NCI-H2227 (cell line): ENCODE measurements around the gene BCAS3.

Experiments
- DNase-seq: peaks from one replicate; lab custom pipeline; 2025; ENCODE audit not compliant: unreplicated experiment; lab: John Stamatoyannopoulos, UW

Gene BCAS3

DNA sequence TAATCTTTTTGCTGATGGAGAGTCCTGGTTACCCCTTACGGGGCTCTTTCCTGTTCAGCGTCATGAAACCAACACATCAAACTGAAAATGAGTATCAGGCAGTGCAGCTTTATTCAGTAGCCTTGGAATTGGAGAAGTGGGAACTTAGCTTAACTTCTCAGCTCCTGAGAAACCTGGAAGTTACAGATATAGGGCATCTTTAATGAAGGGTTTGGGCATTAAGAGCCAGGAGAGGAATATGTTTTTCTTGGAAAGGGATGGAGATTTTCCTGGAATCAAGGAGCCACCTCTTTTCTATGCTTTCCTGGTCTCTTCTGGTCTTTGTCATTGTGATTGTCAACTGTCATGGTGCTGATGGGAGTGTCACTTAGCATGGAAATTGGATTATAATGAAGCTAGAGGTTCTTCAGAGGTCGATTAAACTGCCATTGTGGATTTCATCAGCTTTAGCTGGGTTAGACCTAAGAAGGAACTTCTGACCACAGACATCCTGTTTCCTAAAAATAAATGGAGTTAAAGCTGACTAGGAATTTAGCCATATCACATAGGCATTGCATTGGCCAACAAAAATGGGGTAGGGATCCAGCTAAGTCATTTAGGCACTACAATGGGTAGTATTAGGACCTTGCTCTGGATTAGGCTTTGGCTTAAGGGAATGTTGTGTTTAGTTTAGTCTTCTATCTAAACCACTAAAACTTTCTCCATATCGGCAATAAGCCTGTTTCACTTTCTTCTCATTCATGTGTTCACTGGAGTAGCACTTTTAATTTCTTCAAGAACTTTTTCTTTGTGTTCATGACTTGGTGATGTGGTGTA, 186.4 kb downstream of the BCAS3 start:
- no peak for DNase-seq

DNA sequence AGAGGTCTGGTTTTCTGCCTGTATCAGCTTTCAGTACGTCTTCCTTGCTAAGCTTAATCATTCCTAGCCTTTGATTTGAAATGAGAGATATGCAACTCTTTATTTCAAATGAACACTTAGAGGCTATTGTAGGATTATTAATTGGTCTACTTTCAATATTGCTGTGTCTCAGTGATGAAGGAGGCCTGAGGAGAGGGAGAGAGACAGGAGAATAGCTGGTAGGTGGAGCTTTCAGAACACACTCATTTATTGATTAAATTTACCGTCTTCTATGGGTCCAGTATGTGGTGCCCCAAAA, 187.0 kb downstream of the BCAS3 start:
- DNase-seq = no peak

DNA sequence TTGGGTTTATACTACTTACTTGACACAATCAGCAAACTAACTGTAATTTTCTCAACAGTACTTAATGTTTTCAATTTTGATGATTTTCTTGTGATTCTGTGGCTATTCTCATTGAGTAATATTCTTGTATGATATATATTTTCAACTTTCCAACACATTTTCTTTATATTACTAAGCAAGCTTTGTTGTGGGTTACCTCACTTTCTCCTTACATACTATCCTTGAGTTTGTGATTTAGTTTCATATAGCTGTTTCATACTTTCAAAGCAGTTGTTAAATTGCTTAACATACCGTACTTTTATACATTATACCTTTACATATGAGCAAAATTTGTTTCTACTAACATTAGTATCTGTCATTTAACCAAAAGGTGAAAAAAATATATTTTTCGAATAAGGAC, 197.1 kb downstream of the BCAS3 start:
- no peak for DNase-seq

DNA sequence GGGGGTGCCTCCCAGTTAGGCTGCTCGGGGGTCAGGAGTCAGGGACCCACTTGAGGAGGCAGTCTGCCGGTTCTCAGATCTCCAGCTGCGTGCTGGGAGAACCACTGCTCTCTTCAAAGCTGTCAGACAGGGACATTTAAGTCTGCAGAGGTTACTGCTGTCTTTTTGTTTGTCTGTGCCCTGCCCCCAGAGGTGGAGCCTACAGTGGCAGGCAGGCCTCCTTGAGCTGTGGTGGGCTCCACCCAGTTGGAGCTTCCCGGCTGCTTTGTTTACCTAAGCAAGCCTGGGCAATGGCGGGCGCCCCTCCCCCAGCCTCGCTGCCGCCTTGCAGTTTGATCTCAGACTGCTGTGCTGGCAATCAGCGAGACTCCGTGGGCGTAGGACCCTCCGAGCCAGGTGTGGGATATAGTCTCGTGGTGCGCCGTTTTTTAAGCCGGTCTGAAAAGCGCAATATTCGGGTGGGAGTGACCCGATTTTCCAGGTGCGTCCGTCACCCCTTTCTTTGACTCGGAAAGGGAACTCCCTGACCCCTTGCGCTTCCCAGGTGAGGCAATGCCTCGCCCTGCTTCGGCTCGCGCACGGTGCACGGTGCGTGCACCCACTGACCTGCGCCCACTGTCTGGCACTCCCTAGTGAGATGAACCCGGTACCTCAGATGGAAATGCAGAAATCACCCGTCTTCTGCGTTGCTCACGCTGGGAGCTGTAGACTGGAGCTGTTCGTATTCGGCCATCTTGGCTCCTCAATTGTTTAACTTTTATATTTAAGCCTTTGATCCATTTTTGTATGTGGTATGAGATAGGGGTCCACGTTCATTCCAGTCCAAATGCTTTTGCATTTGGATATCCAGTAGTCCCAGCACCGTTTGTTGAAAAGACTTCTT, 209.3 kb downstream of the BCAS3 start:
- DNase-seq = peak; percentile 21

DNA sequence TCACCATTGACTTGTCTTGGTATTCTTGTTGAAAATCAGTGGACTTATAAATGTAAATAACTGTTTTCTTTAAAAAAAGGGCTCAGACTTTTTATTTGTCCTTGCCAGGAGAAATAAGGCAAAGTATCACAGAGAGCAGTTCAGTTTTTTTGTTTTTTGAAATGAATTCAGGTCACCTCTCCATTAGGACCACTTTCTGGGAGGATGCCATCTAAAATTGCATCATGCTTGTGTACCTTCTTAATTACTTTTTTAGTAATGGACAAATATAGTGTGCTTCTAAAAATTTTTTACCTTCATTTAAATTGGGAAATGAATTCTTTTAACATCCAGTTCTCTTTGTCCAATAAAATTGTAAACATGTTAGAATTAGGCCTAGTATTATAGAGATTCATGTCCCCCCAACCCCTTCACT, 210.0 kb downstream of the BCAS3 start:
- no peak for DNase-seq

DNA sequence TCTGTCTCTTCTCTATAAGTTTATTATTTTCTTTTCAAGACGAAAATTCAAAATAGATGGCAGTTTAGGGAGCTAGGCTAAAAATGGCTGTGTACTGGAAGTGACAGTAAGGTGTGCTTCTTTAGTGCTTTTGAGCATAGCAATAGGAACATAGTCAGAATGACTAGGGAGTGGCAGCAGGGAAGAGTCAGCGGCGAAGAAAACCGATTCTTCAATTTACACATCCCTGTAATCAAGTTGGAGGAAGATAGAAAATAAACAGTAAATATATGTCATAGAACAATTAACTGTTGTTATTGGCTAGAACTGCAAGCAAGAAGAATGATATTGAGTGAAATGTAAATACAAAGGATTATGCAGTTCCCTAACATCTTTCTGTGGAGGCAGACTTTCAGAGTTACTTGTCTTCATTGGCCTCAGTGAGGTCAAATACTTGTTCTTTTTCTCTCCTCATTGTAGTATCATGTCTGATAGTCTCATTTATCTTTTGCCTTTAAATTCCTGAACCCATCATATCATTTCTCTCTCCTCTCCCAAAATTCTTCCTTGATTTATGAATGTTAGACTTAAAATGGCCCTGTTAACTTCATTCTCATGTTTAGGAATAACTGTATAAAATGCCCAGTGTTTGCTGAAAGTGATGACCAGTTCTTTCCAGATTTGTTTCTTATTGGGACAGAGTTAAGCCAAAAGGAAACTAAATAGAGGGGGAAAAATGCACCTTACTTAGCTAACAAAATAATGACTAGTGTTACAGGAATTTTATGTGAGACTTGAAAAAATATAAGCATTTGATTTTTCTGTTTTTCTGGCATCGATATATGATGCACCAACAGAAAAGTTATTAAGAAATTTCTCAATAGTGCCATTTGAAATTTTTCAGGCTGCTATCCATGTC, 211.4 kb downstream of the BCAS3 start:
- peak; percentile 19 for DNase-seq

DNA sequence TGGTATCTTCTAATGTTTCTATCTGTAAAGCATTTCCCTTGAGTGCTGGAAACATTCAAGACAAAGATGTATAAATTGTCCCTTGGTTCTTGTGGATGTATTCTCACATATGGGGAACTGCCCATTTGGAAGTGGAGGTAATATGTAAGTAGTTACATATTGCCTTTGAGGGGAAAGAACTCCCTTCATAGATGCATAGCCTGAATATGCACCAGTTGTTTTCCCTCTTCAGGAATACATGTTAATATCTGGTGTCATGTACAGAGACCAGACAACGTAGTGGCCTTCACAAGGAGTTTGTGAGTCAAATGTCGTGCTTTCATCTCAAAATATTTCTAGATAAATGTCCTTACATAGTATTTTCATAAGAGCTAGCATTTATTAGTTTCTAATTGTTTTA, 213.5 kb downstream of the BCAS3 start:
- no peak for DNase-seq

DNA sequence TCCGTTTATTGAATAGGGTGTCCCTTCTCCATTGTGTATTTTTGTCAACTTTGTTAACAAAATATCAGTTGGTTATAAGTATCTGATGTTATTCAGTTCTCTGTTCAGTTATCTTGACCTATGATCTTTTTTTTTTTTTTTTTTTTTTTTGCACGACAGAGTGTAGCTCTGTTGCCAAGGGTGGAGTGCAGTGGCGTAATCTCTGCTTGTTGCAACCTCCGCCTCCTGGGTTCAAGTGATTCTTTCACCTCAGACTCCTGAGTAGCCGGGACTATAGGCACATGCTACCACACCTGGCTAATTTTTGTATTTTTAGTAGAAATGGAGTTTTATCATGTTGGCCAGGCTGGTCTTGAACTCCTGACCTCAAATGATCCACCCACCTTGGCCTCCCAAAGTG, 215.8 kb downstream of the BCAS3 start:
- DNase-seq = no peak

DNA sequence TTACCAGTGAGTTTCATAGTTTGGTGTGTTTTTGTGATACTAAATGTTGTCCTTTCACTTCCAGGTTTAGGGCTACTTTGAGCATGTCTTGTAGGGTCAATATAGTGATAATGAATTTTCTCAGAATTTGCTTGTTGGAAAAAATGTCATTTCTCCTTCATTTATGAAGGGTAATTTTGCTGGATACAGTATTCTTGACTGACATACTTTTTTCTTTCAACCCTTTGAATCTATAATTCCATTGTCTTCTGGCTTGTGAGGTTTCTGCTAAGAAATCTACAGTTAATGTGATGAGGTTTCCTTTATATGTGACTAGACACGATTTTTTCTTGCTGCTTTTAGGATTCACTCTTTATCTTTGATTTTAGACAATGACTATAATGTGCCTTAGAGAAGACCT, 219.3 kb downstream of the BCAS3 start:
- no peak for DNase-seq

DNA sequence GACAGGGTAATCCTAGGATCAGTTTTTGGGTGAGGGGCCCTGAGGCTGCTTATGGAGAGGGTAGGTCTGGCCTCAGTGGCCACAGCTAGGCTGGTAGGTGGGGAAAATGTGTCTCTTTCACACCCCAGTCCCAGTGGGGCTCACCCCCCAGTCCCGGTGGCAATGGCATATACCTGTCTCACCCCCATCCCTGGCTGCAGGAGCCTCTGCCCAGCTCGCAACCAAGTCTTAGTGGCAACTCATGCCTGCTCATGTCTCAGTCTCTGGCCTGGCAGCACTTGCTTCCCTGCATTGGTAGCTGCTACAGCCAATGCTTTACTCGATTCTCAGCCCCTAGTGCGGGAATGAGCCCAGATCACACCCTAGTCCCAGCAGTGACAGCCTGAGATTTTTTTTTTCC, 221.5 kb downstream of the BCAS3 start:
- no peak for DNase-seq

DNA sequence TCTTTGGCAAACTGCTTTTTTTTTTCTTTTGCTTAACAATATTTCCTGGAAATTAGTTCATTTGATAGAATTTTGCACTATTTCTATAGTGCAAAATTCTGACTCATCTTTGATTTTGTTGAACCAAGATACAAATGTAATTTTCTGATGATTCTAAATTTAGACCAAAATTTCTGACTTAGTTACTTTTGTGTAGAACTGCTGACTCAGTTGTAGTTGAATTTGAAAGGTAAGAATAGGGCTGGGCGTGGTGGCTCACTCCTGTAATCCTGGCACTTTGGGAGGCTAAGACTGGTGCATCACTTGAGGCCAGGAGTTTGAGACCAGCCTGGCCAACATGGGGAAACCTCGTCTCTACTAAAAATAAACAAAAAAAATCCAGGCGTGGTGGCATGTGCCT, 223.0 kb downstream of the BCAS3 start:
- DNase-seq = no peak

DNA sequence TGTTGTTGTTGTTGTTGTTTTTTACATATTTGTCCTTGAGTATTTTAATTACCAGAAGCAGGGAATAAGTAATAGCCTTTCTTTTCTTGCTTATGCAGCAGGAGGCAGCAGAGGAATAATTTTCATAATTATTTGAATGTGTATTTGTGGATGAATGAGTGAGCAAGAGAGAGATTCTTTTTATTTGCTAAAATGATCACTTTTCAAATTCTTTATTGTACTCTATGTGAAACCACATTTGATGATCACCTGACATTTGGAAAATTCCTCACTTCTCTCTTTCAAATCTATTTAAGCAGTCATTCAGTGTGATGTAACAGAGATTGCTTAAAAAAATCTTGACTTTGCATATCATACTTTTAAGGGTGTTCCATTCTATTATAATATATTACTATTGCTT, 223.6 kb downstream of the BCAS3 start:
- no peak for DNase-seq

DNA sequence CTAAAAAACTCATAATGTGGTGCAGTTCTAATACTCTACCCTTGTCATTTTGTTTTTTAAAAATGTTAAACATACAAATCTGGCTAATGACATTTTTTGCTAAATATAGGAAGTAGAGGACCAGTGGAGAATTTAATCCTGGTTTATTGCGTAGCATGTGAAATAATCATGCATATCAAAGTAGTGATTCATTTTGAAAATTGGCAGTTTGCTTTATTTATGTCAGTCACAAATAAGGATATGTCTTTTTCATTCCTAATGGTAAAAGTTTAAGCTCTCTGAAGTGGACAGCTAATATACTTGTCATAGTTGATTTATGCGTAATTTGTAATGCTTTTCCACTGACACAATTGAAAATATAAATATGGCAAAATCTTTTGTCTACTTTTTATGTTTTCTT, 224.2 kb downstream of the BCAS3 start:
- DNase-seq = no peak

DNA sequence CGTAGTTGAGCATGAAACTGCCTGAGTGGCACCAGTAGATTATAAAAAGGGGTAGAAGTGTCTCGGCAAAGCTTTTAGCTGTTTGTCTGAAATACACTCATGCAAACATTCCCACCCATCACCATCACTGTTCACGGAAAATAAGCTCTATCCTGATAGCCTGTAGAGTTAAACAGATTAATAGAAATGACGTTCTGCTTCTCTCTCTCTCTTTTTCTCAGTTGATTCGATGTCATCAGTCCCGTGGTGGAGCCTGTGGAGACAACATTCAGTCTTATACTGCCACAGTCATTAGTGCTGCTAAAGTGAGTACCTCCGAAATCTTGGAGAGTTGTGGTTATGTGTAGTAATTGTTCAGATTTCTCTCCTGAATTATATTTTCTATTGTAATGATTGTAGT, 224.7 kb downstream of the BCAS3 start:
- DNase-seq = no peak

DNA sequence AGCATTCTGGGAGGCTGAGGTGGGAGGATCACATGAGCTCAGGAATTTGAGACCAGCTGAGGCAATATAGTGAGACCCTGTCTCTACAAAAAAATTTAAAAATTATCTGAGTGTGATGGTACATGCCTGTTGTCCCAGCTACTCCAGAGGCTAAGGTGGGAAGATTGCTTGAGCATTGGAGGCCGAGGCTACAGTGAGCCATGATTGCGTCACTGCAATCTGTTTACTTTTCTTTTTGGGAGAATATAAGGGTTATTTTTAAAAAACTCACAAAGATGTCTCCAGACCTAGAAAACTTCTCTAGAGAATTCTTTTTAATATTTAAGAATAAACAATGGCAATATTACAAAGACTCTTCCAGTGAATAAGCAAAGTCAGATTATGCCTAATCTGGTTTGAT, 226.9 kb downstream of the BCAS3 start:
- no peak for DNase-seq

DNA sequence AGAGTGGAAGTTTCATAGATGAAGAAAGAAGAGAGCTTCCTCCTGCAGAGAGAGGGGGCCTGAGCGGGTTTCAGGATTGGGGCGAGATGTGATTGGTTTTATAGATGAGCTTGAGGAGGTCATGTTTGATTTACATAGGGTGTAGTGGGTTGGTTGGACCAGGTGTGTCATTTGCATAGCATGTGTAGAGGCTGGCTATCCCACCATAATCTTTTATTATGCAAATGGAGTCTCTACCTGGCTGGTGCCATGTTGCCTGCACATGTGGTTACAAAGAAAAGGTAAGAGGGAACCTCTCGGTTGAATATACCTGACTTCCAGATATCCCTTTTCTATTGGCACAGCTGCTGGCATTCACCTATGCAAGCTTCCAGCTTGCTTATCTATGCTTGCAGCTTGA, 228.1 kb downstream of the BCAS3 start:
- DNase-seq = no peak

DNA sequence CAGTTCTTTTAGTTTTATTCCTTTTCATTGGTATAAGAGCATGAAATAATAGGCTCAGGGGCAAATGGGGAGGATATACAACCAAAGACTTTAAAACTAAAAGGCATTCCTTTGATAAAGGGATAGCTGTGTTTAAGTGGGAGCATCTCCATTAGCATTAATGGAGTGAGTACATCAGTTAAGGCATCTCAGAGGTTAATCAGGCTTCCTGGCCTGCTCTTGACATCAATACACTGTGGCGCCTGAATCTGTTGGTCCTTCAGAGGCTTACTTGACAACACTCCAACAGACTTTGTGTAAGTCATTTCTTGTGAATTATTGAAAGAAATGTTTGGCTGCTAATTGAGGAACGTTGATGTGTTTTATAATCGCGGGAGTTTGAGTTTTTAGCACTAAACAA, 230.7 kb downstream of the BCAS3 start:
- DNase-seq = no peak

DNA sequence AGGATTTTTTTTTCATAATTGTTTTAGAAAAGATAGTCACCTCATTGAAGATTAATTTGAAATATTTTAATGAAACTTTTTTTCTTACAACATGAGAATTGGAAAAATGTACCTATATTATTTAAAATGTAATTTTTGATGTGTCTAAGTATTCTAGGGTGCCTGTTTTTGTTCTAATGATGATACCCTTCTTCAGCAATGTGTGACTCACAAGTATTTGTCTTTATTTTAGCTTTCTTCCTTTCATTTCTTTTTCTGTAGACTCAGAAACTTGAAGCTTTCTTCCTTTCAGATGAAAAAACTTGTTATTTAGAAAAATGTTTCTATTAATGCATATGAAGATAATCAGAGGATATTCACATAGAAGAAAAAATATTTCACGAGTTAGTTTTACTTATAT, 231.8 kb downstream of the BCAS3 start:
- DNase-seq = no peak

DNA sequence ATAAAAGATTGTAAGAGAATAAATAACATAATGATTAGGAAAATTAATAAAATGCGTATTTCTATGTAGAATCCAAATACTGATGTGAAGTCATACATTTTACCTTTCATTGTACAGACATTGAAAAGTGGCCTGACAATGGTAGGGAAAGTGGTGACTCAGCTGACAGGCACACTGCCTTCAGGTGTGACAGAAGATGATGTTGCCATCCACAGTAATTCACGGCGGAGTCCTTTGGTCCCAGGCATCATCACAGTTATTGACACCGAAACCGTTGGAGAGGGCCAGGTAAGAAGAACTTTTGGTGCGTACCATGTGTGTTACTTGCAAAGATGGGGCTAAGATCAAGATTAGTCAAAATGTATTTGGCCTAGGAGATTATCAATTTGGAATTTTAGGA, 232.8 kb downstream of the BCAS3 start:
- no peak for DNase-seq

DNA sequence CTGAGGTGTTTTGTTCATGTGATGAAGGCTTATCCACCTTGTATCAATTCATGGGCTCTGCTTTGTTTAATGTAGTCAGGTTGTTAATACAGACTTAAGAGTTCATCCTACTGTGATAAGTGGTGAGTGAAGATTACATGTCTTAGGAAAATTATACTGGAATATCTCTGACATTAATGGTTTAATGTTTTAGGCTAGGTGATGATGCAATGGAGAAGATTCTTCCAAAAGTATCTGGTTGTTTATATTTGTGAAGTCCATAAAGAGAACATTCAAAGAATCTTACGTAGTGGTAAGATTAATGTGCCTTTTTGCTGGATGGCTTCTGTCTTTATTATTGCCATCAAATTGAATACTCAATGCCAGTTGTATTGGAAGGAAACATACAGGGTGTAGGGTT, 236.4 kb downstream of the BCAS3 start:
- DNase-seq = peak; percentile 7

DNA sequence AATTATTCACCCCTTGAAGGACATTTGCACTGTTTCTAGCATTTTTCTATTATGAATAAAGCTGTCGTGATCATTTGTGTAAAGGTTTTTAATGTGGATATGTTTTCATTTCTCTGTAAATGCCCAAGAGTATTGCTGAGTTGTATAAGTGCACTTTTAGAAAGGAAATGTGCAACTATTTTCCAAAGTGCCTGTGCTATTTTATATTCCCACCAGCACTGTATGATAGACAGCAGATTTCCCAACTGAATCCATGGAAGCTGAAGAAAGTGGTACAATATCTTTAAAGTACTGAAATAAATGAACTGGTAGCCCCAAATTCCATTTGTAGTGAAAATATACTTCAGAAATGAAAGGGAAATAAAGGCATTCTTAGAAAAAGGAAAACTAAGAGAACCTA, 238.4 kb downstream of the BCAS3 start:
- no peak for DNase-seq

DNA sequence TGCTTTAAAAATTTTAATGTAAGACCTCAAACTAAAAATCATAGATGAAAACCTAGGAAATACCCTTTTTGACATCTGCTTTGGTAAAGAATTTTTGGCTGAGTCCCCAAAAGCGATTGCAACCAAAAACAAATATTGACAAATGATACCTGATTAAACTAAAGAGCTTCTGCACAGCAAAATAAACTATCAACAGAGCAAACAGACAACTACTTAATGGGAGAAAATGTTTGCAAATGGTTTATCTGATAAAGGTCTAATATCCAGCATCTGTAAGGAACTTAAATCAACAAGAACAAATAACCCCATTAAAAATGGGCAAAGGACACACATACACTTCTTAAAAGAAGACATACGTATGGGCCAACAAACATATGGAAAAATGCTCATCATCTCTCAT, 242.5 kb downstream of the BCAS3 start:
- no peak for DNase-seq
